AG10803 (cell line): Measurements from ENCODE around the gene CORIN.

Experiments used
- DNase-seq: peaks from one replicate; pipeline ENCODE4 v3.0.0; 2010; ENCODE audit warnings: low read depth
- H3K4me3 ChIP-seq: 2 replicates; pipeline ENCODE4 v1.5.1; 2011; ENCODE audit warnings: mild to moderate bottlenecking, low read length, control low read depth
- CTCF ChIP-seq: conservative IDR thresholded peaks from 2 replicates; pipeline ENCODE4 v1.5.1; 2011; ENCODE audit warnings: mild to moderate bottlenecking, low read length, control low read depth, inconsistent platforms

Gene CORIN

GRCh38 chr4:47835494-47835893, 2.4 kb downstream of the CORIN start:
- no peak overlapping the region for H3K4me3 ChIP-seq
- DNase-seq = peak; percentile 21
- no peak for TF ChIP-seq CTCF

- no peak overlapping the region for H3K4me3 ChIP-seq
- TF ChIP-seq CTCF = no peak
- no peak for DNase-seq
These were observed 6.7 kb downstream of the CORIN start for GRCh38 chr4:47831026-47831679.

- no peak for TF ChIP-seq CTCF
- DNase-seq = no peak
These were observed 7.4 kb downstream of the CORIN start for GRCh38 chr4:47830265-47831025.

GRCh38 chr4:47829438-47829837, 8.4 kb downstream of the CORIN start:
- no peak for TF ChIP-seq CTCF
- H3K4me3 ChIP-seq = no peak overlapping the region

More at GRCh38 chr4:47830265-47831025, 7.4 kb downstream of the CORIN start:
- no peak overlapping the region for H3K4me3 ChIP-seq

GRCh38 chr4:47827343-47828047, 10.4 kb downstream of the CORIN start:
- TF ChIP-seq CTCF = no peak
- H3K4me3 ChIP-seq = no peak overlapping the region
- DNase-seq = no peak

More at GRCh38 chr4:47829438-47829837, 8.4 kb downstream of the CORIN start:
- DNase-seq = no peak

DNA sequence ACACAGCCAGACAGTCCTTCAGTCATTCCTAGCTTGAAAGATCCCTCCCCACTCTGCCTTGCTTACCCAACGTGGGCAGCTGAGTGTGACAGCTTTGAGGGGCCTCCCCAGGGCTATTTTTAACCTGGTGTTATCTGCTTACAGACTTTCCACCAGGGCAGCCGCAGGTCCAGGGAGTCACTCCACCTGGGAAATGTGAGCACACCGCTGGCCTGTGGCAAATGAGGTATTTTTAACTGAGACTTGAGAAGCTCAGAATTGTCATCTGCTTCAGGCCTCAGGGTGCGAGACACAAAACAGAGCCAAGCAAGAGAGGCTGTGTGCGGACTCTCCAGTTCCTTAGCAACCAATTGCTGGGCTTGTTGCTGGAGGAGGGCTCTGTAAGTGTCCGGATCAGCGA, 13.0 kb downstream of the CORIN start:
- TF ChIP-seq CTCF = no peak
- no peak overlapping the region for H3K4me3 ChIP-seq
- DNase-seq = no peak
